ENCODE data around the gene KIF13A.
"Not testable (repeated sequence)": the region's sequence is repeated elsewhere in the genome, so short reads cannot be mapped to it uniquely, and the experiment has no call there.

The KIF13A gene

GRCh38 chr6:17851720-17852161 lies 135.7 kb downstream of the KIF13A start:
- H3K27me3 Mint-ChIP-seq: peaks cover 6% of the 10 kb centered on the region
- no peak overlapping the region for H3K4me3 Mint-ChIP-seq
- no peak overlapping the region for H3K27ac Mint-ChIP-seq
- no peaks in the 10 kb centered on the region for H3K9me3 Mint-ChIP-seq
- no peaks in the 10 kb centered on the region for H3K36me3 Mint-ChIP-seq
- no peaks in the 10 kb centered on the region for H3K4me1 Mint-ChIP-seq

GRCh38 chr6:17851001-17851719 lies 136.3 kb downstream of the KIF13A start:
- H3K4me3 Mint-ChIP-seq: no peak overlapping the region
- H3K4me1 Mint-ChIP-seq: no peaks in the 10 kb centered on the region
- peaks cover 6% of the 10 kb centered on the region for H3K27me3 Mint-ChIP-seq
- H3K27ac Mint-ChIP-seq: no peak overlapping the region
- no peaks in the 10 kb centered on the region for H3K36me3 Mint-ChIP-seq
- H3K9me3 Mint-ChIP-seq: no peaks in the 10 kb centered on the region

- H3K27me3 Mint-ChIP-seq: peaks cover 5% of the 10 kb centered on the region
- no peak overlapping the region for H3K4me3 Mint-ChIP-seq
- H3K9me3 Mint-ChIP-seq: no peaks in the 10 kb centered on the region
- no peak overlapping the region for H3K27ac Mint-ChIP-seq
- H3K36me3 Mint-ChIP-seq: no peaks in the 10 kb centered on the region
- no peaks in the 10 kb centered on the region for H3K4me1 Mint-ChIP-seq
Measured at GRCh38 chr6:17850281-17850680, 137.2 kb downstream of the KIF13A start.

GRCh38 chr6:17847203-17847760 lies 140.2 kb downstream of the KIF13A start:
- Mint-ChIP-seq H3K4me1 (no peaks in the 10 kb centered on the region), H3K27me3 (peaks cover 5% of the 10 kb centered on the region), H3K36me3 (no peaks in the 10 kb centered on the region), H3K9me3 (no peaks in the 10 kb centered on the region), H3K4me3 (no peak overlapping the region), H3K27ac (no peak overlapping the region)

- Mint-ChIP-seq H3K9me3 (no peaks in the 10 kb centered on the region), H3K4me3 (no peak overlapping the region), H3K27me3 (peaks cover 5% of the 10 kb centered on the region), H3K36me3 (no peaks in the 10 kb centered on the region), H3K4me1 (no peaks in the 10 kb centered on the region), H3K27ac (no peak overlapping the region)
Measured at GRCh38 chr6:17846762-17847161, 140.7 kb downstream of the KIF13A start.

GRCh38 chr6:17845598-17845997 lies 141.8 kb downstream of the KIF13A start:
- no peaks in the 10 kb centered on the region for H3K9me3 Mint-ChIP-seq
- H3K4me3 Mint-ChIP-seq: no peak overlapping the region
- no peak overlapping the region for H3K27ac Mint-ChIP-seq
- H3K27me3 Mint-ChIP-seq: peaks cover 5% of the 10 kb centered on the region
- no peaks in the 10 kb centered on the region for H3K36me3 Mint-ChIP-seq
- no peaks in the 10 kb centered on the region for H3K4me1 Mint-ChIP-seq

GRCh38 chr6:17844967-17845366 lies 142.5 kb downstream of the KIF13A start:
- not testable (repeated sequence) for H3K27ac Mint-ChIP-seq, H3K9me3 Mint-ChIP-seq, H3K36me3 Mint-ChIP-seq, H3K4me3 Mint-ChIP-seq, H3K27me3 Mint-ChIP-seq, H3K4me1 Mint-ChIP-seq

- Mint-ChIP-seq H3K4me3 (no peak overlapping the region), H3K4me1 (no peaks in the 10 kb centered on the region), H3K9me3 (no peaks in the 10 kb centered on the region), H3K27me3 (peaks cover 2% of the 10 kb centered on the region), H3K27ac (no peak overlapping the region), H3K36me3 (no peaks in the 10 kb centered on the region)
Measured at GRCh38 chr6:17842934-17843821, 144.3 kb downstream of the KIF13A start.

GRCh38 chr6:17842014-17842776 lies 145.2 kb downstream of the KIF13A start:
- Mint-ChIP-seq H3K27me3 (peaks cover 1% of the 10 kb centered on the region), H3K27ac (no peak overlapping the region), H3K4me3 (no peak overlapping the region), H3K9me3 (no peaks in the 10 kb centered on the region), H3K4me1 (no peaks in the 10 kb centered on the region), H3K36me3 (no peaks in the 10 kb centered on the region)

- no peaks in the 10 kb centered on the region for H3K4me1 Mint-ChIP-seq
- H3K4me3 Mint-ChIP-seq: no peak overlapping the region
- no peaks in the 10 kb centered on the region for H3K36me3 Mint-ChIP-seq
- peaks cover 3% of the 10 kb centered on the region for H3K27me3 Mint-ChIP-seq
- H3K27ac Mint-ChIP-seq: no peak overlapping the region
- no peaks in the 10 kb centered on the region for H3K9me3 Mint-ChIP-seq
Measured at GRCh38 chr6:17839513-17840223, 147.8 kb downstream of the KIF13A start.

- Mint-ChIP-seq H3K27me3 (peaks cover 3% of the 10 kb centered on the region), H3K4me1 (no peaks in the 10 kb centered on the region), H3K9me3 (no peaks in the 10 kb centered on the region), H3K4me3 (no peak overlapping the region), H3K27ac (no peak overlapping the region), H3K36me3 (no peaks in the 10 kb centered on the region)
Measured at GRCh38 chr6:17836293-17836692, 151.1 kb downstream of the KIF13A start.

GRCh38 chr6:17835784-17836183 lies 151.7 kb downstream of the KIF13A start:
- no peak overlapping the region for H3K4me3 Mint-ChIP-seq
- H3K9me3 Mint-ChIP-seq: no peaks in the 10 kb centered on the region
- H3K36me3 Mint-ChIP-seq: no peaks in the 10 kb centered on the region
- H3K27me3 Mint-ChIP-seq: peaks cover 4% of the 10 kb centered on the region
- no peak overlapping the region for H3K27ac Mint-ChIP-seq
- H3K4me1 Mint-ChIP-seq: no peaks in the 10 kb centered on the region

GRCh38 chr6:17831135-17831534 lies 156.3 kb downstream of the KIF13A start:
- no peak overlapping the region for H3K27ac Mint-ChIP-seq

GRCh38 chr6:17829905-17830304 lies 157.5 kb downstream of the KIF13A start:
- Mint-ChIP-seq H3K4me3 (no peak overlapping the region), H3K27ac (no peak overlapping the region), H3K27me3 (peaks cover 2% of the 10 kb centered on the region), H3K4me1 (no peaks in the 10 kb centered on the region), H3K9me3 (no peaks in the 10 kb centered on the region), H3K36me3 (no peaks in the 10 kb centered on the region)

More at GRCh38 chr6:17831135-17831534, 156.3 kb downstream of the KIF13A start:
- H3K36me3 Mint-ChIP-seq: no peaks in the 10 kb centered on the region
- no peaks in the 10 kb centered on the region for H3K9me3 Mint-ChIP-seq
- H3K27me3 Mint-ChIP-seq: peaks cover 2% of the 10 kb centered on the region
- no peaks in the 10 kb centered on the region for H3K4me1 Mint-ChIP-seq
- no peak overlapping the region for H3K4me3 Mint-ChIP-seq

GRCh38 chr6:17828149-17828548 lies 159.3 kb downstream of the KIF13A start:
- Mint-ChIP-seq H3K27me3 (peaks cover 7% of the 10 kb centered on the region), H3K4me3 (no peak overlapping the region), H3K36me3 (no peaks in the 10 kb centered on the region)

More at GRCh38 chr6:17828149-17828548, 159.3 kb downstream of the KIF13A start:
- H3K27ac Mint-ChIP-seq: no peak overlapping the region
- no peaks in the 10 kb centered on the region for H3K4me1 Mint-ChIP-seq
- no peaks in the 10 kb centered on the region for H3K9me3 Mint-ChIP-seq
